Skeletal muscle tissue (tissue), 4 donors: ENCODE measurements around the gene PRIMA1. TPM values are rescaled to one million over a fixed set of nuclear protein-coding genes. Genes with fewer than 3 reads are reported as not detected.

Experiments
- H3K27ac ChIP-seq: one replicate; pipeline ENCODE4 v1.7.0; 2013; ENCODE audit warnings: mild to moderate bottlenecking, low read depth, low read length, inconsistent platforms
- H3K27me3 ChIP-seq, 3 donors: one replicate each; pipeline ENCODE4 v1.7.0; 2013; ENCODE audit warnings: low read length in 3 of 3; ENCODE audit not compliant: control insufficient read depth in 3 of 3, insufficient read depth in 3 of 3
- H3K36me3 ChIP-seq, 3 donors: one replicate each; pipeline ENCODE4 v1.7.0; 2013; ENCODE audit warnings: low read length in 3 of 3; ENCODE audit not compliant: control insufficient read depth in 3 of 3, insufficient read depth in 3 of 3
- H3K4me1 ChIP-seq, 3 donors: one replicate each; pipeline ENCODE4 v1.7.0; 2013; ENCODE audit warnings: low read length in 3 of 3, mild to moderate bottlenecking in 3 of 3; ENCODE audit not compliant: control insufficient read depth in 3 of 3, insufficient read depth in 3 of 3
- H3K4me3 ChIP-seq, 3 donors: one replicate each; pipeline ENCODE4 v1.7.0; 2013; ENCODE audit warnings: low read length in 3 of 3
- H3K9ac ChIP-seq, 3 donors: one replicate each; pipeline ENCODE4 v1.7.0; 2013; ENCODE audit warnings: low read length in 3 of 3, mild to moderate bottlenecking in 3 of 3, moderate library complexity in 2 of 3, low read depth in 1 of 3
- H3K9me3 ChIP-seq, 3 donors: one replicate each; pipeline ENCODE4 v1.7.0; 2013; ENCODE audit warnings: low read length in 3 of 3; ENCODE audit not compliant: control insufficient read depth in 3 of 3
- total RNA-seq: library from RNA; depleted of rRNA; stranded (reverse); fragments of >200 nt; gene quantifications from one replicate; pipeline ENCODE4 v1.2.3, GENCODE V29; 2014
- donor health status: Osteomylitis.

The PRIMA1 gene
- total RNA-seq: 0.52 TPM

- no peaks in the 10 kb centered on the region for H3K36me3 ChIP-seq
- no peak within 1 kb of the TSS for H3K27ac ChIP-seq
- peak within 1 kb of the TSS; percentile 6 to 55 (median 54) for H3K9ac ChIP-seq
- peaks cover 0 to 19% (median 12%) of the 10 kb centered on the region in 3 donors for H3K27me3 ChIP-seq
- H3K9me3 ChIP-seq: no peaks in the 10 kb centered on the region
- H3K4me3 ChIP-seq: peak within 1 kb of the TSS in 2 of 3 donors; percentile 64 to 66
- H3K4me1 ChIP-seq: peaks cover 7 to 10% (median 8%) of the 10 kb centered on the region in 3 donors
These were observed at the start of gene PRIMA1 for GRCh38 chr14:93788293-93788542. PRIMA1 (minus strand) TSS chr14:93788485; CDS start chr14:93787718, 767 bp downstream.

GRCh38 chr14:93834699-93835371 lies 46.5 kb upstream of the PRIMA1 start:
- Histone ChIP-seq H3K27ac (no peak overlapping the region), H3K27me3 (no peaks in the 10 kb centered on the region), H3K36me3 (no peaks in the 10 kb centered on the region), H3K9ac (no peak overlapping the region), H3K4me1 (no peaks in the 10 kb centered on the region), H3K9me3 (no peaks in the 10 kb centered on the region), H3K4me3 (no peak overlapping the region)

GRCh38 chr14:93832665-93833064 lies 44.4 kb upstream of the PRIMA1 start:
- Histone ChIP-seq H3K36me3 (no peaks in the 10 kb centered on the region), H3K27me3 (no peaks in the 10 kb centered on the region), H3K9me3 (no peaks in the 10 kb centered on the region), H3K9ac (no peak overlapping the region), H3K27ac (no peak overlapping the region), H3K4me3 (no peak overlapping the region), H3K4me1 (no peaks in the 10 kb centered on the region)

- no peak overlapping the region for H3K4me3 ChIP-seq
- H3K9ac ChIP-seq: no peak overlapping the region
- H3K36me3 ChIP-seq: no peaks in the 10 kb centered on the region
- H3K9me3 ChIP-seq: no peaks in the 10 kb centered on the region
- no peaks in the 10 kb centered on the region for H3K27me3 ChIP-seq
- H3K4me1 ChIP-seq: no peaks in the 10 kb centered on the region
- no peak overlapping the region for H3K27ac ChIP-seq
These were observed 43.8 kb upstream of the PRIMA1 start for GRCh38 chr14:93832081-93832480.

- H3K9ac ChIP-seq: no peak overlapping the region
- H3K4me3 ChIP-seq: no peak overlapping the region
- no peaks in the 10 kb centered on the region for H3K4me1 ChIP-seq
- no peaks in the 10 kb centered on the region for H3K36me3 ChIP-seq
- no peak overlapping the region for H3K27ac ChIP-seq
- peaks cover 0 to 3% (median 0%) of the 10 kb centered on the region in 3 donors for H3K27me3 ChIP-seq
- H3K9me3 ChIP-seq: no peaks in the 10 kb centered on the region
These were observed 42.6 kb upstream of the PRIMA1 start for GRCh38 chr14:93830753-93831461.

GRCh38 chr14:93829839-93830481 lies 41.7 kb upstream of the PRIMA1 start:
- H3K36me3 ChIP-seq: no peaks in the 10 kb centered on the region
- no peaks in the 10 kb centered on the region for H3K4me1 ChIP-seq
- no peak overlapping the region for H3K27ac ChIP-seq
- peaks cover 3 to 4% (median 3%) of the 10 kb centered on the region in 3 donors for H3K27me3 ChIP-seq
- H3K9ac ChIP-seq: no peak overlapping the region
- no peaks in the 10 kb centered on the region for H3K9me3 ChIP-seq
- no peak overlapping the region for H3K4me3 ChIP-seq

GRCh38 chr14:93825235-93825553 lies 36.9 kb upstream of the PRIMA1 start:
- H3K9ac ChIP-seq: no peak overlapping the region
- H3K27me3 ChIP-seq: peaks cover 11 to 23% (median 23%) of the 10 kb centered on the region in 3 donors
- H3K4me1 ChIP-seq: no peaks in the 10 kb centered on the region
- H3K4me3 ChIP-seq: no peak overlapping the region
- no peaks in the 10 kb centered on the region for H3K36me3 ChIP-seq
- no peak overlapping the region for H3K27ac ChIP-seq
- no peaks in the 10 kb centered on the region for H3K9me3 ChIP-seq

- no peaks in the 10 kb centered on the region for H3K36me3 ChIP-seq
- H3K27ac ChIP-seq: no peak overlapping the region
- H3K27me3 ChIP-seq: peaks cover 11 to 23% (median 23%) of the 10 kb centered on the region in 3 donors
- no peaks in the 10 kb centered on the region for H3K9me3 ChIP-seq
- H3K9ac ChIP-seq: no peak overlapping the region
- no peak overlapping the region for H3K4me3 ChIP-seq
- no peaks in the 10 kb centered on the region for H3K4me1 ChIP-seq
These were observed 36.4 kb upstream of the PRIMA1 start for GRCh38 chr14:93824518-93825234.

GRCh38 chr14:93824076-93824475 lies 35.8 kb upstream of the PRIMA1 start:
- no peak overlapping the region for H3K4me3 ChIP-seq
- no peak overlapping the region for H3K27ac ChIP-seq
- no peaks in the 10 kb centered on the region for H3K9me3 ChIP-seq
- no peak overlapping the region for H3K9ac ChIP-seq
- H3K36me3 ChIP-seq: no peaks in the 10 kb centered on the region
- no peaks in the 10 kb centered on the region for H3K4me1 ChIP-seq
- H3K27me3 ChIP-seq: peaks cover 11 to 23% (median 23%) of the 10 kb centered on the region in 3 donors

GRCh38 chr14:93821051-93821450 lies 32.8 kb upstream of the PRIMA1 start:
- H3K4me3 ChIP-seq: no peak overlapping the region
- no peak overlapping the region for H3K27ac ChIP-seq
- H3K9ac ChIP-seq: no peak overlapping the region
- peaks cover 10 to 29% (median 23%) of the 10 kb centered on the region in 3 donors for H3K27me3 ChIP-seq
- no peaks in the 10 kb centered on the region for H3K36me3 ChIP-seq
- no peaks in the 10 kb centered on the region for H3K4me1 ChIP-seq
- H3K9me3 ChIP-seq: no peaks in the 10 kb centered on the region
